KMS-11 (cell line): ENCODE data around the gene CSF2.

Experiments
- H2AFZ ChIP-seq: fragments of 200-600 bp; sonication (generic); 2 replicates; pipeline ENCODE4 v1.6.1; 2016; ENCODE audit warnings: antibody characterized with exemption, mixed run types, low read depth
- H3K27ac ChIP-seq: fragments of 200-600 bp; sonication (generic); 2 replicates; pipeline ENCODE4 v1.6.1; 2016; ENCODE audit warnings: mild to moderate bottlenecking, mixed run types
- H3K27me3 ChIP-seq: fragments of 200-600 bp; sonication (generic); 2 replicates; pipeline ENCODE4 v1.6.1; 2017; ENCODE audit warnings: mild to moderate bottlenecking, low read depth, mixed run types, moderate library complexity; ENCODE audit not compliant: insufficient read depth
- H3K36me3 ChIP-seq: fragments of 200-600 bp; sonication (generic); 2 replicates; pipeline ENCODE4 v1.6.1; 2017; ENCODE audit warnings: mild to moderate bottlenecking, mixed run types; ENCODE audit not compliant: insufficient read depth
- H3K4me1 ChIP-seq: fragments of 200-600 bp; sonication (generic); 2 replicates; pipeline ENCODE4 v1.6.1; 2016; ENCODE audit warnings: mild to moderate bottlenecking, low read depth, mixed run types; ENCODE audit not compliant: poor library complexity, severe bottlenecking
- H3K4me2 ChIP-seq: fragments of 200-600 bp; sonication (generic); 2 replicates; pipeline ENCODE4 v1.7.0; 2016; ENCODE audit warnings: mild to moderate bottlenecking, mixed run types
- H3K4me3 ChIP-seq: fragments of 200-600 bp; sonication (generic); IDR thresholded peaks from 2 replicates; pipeline ENCODE4 v1.6.1; 2017; ENCODE audit warnings: low read depth, low read length, mixed read lengths; ENCODE audit not compliant: insufficient read depth
- H3K79me2 ChIP-seq: fragments of 200-600 bp; sonication (generic); 2 replicates; pipeline ENCODE4 v1.6.1; 2016; ENCODE audit warnings: low read depth, mixed run types; ENCODE audit not compliant: insufficient read depth
- H3K9ac ChIP-seq: fragments of 200-600 bp; sonication (generic); 2 replicates; pipeline ENCODE4 v1.6.1; 2016; ENCODE audit warnings: mild to moderate bottlenecking, mixed run types
- H4K20me1 ChIP-seq: fragments of 200-600 bp; sonication (generic); 2 replicates; pipeline ENCODE4 v1.6.1; 2016; ENCODE audit warnings: mild to moderate bottlenecking, mixed run types; ENCODE audit not compliant: insufficient read depth
- CTCF ChIP-seq: fragments of 200-600 bp; sonication (generic); conservative IDR thresholded peaks from 2 replicates; pipeline ENCODE4 v1.6.1; 2017; ENCODE audit warnings: low read depth, mild to moderate bottlenecking, antibody characterized with exemption, low read length, moderate library complexity, mixed read lengths

CSF2 gene

DNA sequence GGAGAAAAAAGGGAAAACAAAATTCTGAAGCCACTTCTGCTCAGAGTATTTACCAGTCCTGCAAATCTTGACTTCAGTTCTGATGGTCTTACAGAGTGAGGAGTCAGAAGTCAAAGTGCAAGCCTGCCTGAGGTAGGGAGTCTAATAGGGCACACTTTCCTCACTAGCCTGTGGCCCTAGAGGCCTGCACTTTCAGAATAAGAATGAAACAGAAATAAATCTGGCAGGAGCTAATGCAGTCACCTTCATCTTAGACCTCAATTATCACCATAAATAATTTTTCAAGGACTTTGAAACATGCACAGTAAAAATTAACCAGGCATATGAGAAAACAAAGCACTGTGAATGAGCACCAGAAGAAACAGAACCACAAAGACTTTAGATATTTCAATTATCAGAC lies 41.4 kb upstream of the CSF2 start:
- Histone ChIP-seq H3K27ac (no peak overlapping the region), H3K9ac (no peak overlapping the region), H3K4me2 (no peak overlapping the region), H3K4me3 (no peak overlapping the region), H4K20me1 (no peaks in the 10 kb centered on the region), H3K27me3 (no peaks in the 10 kb centered on the region), H3K79me2 (no peaks in the 10 kb centered on the region), H2AFZ (no peak overlapping the region), H3K4me1 (no peaks in the 10 kb centered on the region), H3K36me3 (no peaks in the 10 kb centered on the region)
- no peak for TF ChIP-seq CTCF

- Histone ChIP-seq H3K4me1 (no peaks in the 10 kb centered on the region), H3K36me3 (no peaks in the 10 kb centered on the region), H3K27ac (no peak overlapping the region), H3K79me2 (no peaks in the 10 kb centered on the region), H3K9ac (no peak overlapping the region), H3K4me3 (no peak overlapping the region), H3K4me2 (no peak overlapping the region), H4K20me1 (no peaks in the 10 kb centered on the region), H3K27me3 (no peaks in the 10 kb centered on the region), H2AFZ (no peak overlapping the region)
- no peak for TF ChIP-seq CTCF
Observed at GRCh38 chr5:132033122-132033521, 40.5 kb upstream of the CSF2 start.

GRCh38 chr5:132037353-132037752 lies 36.2 kb upstream of the CSF2 start:
- Histone ChIP-seq H4K20me1 (no peaks in the 10 kb centered on the region), H3K27me3 (no peaks in the 10 kb centered on the region)
- TF ChIP-seq CTCF = no peak

GRCh38 chr5:132044207-132044606 lies 29.4 kb upstream of the CSF2 start:
- H3K9ac ChIP-seq = no peak overlapping the region
- H3K27ac ChIP-seq = no peak overlapping the region
- H3K4me3 ChIP-seq = no peak overlapping the region
- no peak overlapping the region for H3K4me2 ChIP-seq
- no peaks in the 10 kb centered on the region for H3K79me2 ChIP-seq
- no peaks in the 10 kb centered on the region for H3K36me3 ChIP-seq
- no peaks in the 10 kb centered on the region for H4K20me1 ChIP-seq
- H2AFZ ChIP-seq = no peak overlapping the region
- no peaks in the 10 kb centered on the region for H3K27me3 ChIP-seq
- H3K4me1 ChIP-seq = no peaks in the 10 kb centered on the region
- TF ChIP-seq CTCF = no peak

More at GRCh38 chr5:132037353-132037752, 36.2 kb upstream of the CSF2 start:
- no peak overlapping the region for H2AFZ ChIP-seq
- no peaks in the 10 kb centered on the region for H3K79me2 ChIP-seq
- no peak overlapping the region for H3K9ac ChIP-seq
- H3K4me1 ChIP-seq = no peaks in the 10 kb centered on the region
- H3K4me3 ChIP-seq = no peak overlapping the region
- no peak overlapping the region for H3K4me2 ChIP-seq
- H3K27ac ChIP-seq = no peak overlapping the region
- H3K36me3 ChIP-seq = no peaks in the 10 kb centered on the region
